HG02763 (cell line): ENCODE results near the gene DSCAML1.
"Not testable (repeated sequence)": the region's sequence is repeated elsewhere in the genome, so short reads cannot be mapped to it uniquely, and the experiment has no call there.

Experiments used
- ATAC-seq: cut with Tn5 transposase; IDR thresholded peaks from one replicate; pipeline ENCODE4 v1.9.1; 2021; ENCODE audit warnings: mild to moderate bottlenecking, moderate library complexity; ENCODE audit not compliant: unreplicated experiment

DSCAML1 gene

GRCh38 chr11:117459123-117459978 lies 337.7 kb downstream of the DSCAML1 start:
- no peak for ATAC-seq

- ATAC-seq, result no peak
Measured at GRCh38 chr11:117458275-117459122, 338.5 kb downstream of the DSCAML1 start.

- no peak for ATAC-seq
Measured at GRCh38 chr11:117457835-117458234, 339.2 kb downstream of the DSCAML1 start.

- ATAC-seq, result no peak
Measured at GRCh38 chr11:117457031-117457785, 339.8 kb downstream of the DSCAML1 start.

GRCh38 chr11:117456721-117457029 lies 340.3 kb downstream of the DSCAML1 start:
- not testable (repeated sequence) for ATAC-seq

- no peak for ATAC-seq
Measured at GRCh38 chr11:117456027-117456720, 340.8 kb downstream of the DSCAML1 start.

GRCh38 chr11:117454564-117454917 lies 342.5 kb downstream of the DSCAML1 start:
- ATAC-seq, result no peak

GRCh38 chr11:117453886-117454563 lies 343.0 kb downstream of the DSCAML1 start:
- ATAC-seq, result no peak

- ATAC-seq, result no peak
Measured at GRCh38 chr11:117449111-117449693, 347.8 kb downstream of the DSCAML1 start.

GRCh38 chr11:117444711-117445658 lies 352.0 kb downstream of the DSCAML1 start:
- ATAC-seq, result no peak

GRCh38 chr11:117444256-117444655 lies 352.8 kb downstream of the DSCAML1 start:
- ATAC-seq, result no peak

GRCh38 chr11:117443266-117444186 lies 353.5 kb downstream of the DSCAML1 start:
- no peak for ATAC-seq

GRCh38 chr11:117442869-117443239 lies 354.2 kb downstream of the DSCAML1 start:
- no peak for ATAC-seq

GRCh38 chr11:117442049-117442868 lies 354.8 kb downstream of the DSCAML1 start:
- ATAC-seq, result no peak

GRCh38 chr11:117441146-117441975 lies 355.7 kb downstream of the DSCAML1 start:
- no peak for ATAC-seq

- no peak for ATAC-seq
Measured at GRCh38 chr11:117440258-117440657, 356.8 kb downstream of the DSCAML1 start.
